Spleen (tissue), 7 donors: ENCODE results near the gene YARS1.

Experiments
- CTCF ChIP-seq, 11 experiments: fragments of 200-600 bp in 7 of 11; fragments of 450-650 bp in 4 of 11; sonication (generic) in 4 of 11; IDR thresholded peaks in 8 of 11; conservative IDR thresholded peaks in 3 of 11; 1 replicate in 7 of 11; 2 replicates in 4 of 11; pipeline versions ENCODE4 v1.4.0 to v1.8.0; 2016 to 2021; ENCODE audit warnings: antibody characterized with exemption in 11 of 11, inconsistent platforms in 4 of 11, mild to moderate bottlenecking in 1 of 11
- POLR2A ChIP-seq, 3 donors: fragments of 450-650 bp; IDR thresholded peaks; one replicate each; pipeline ENCODE4 v1.5.1; 2017; ENCODE audit warnings: antibody characterized with exemption in 3 of 3, mild to moderate bottlenecking in 1 of 3
- donor health status: DM: no; HTN: no; CAD: no; lungs with moderate emphysema.
- donor health status: DM: no; HTN: no; CAD: no.
- donor health status: DM: no; HTN: no; CAD: no.

- TF ChIP-seq CTCF (IDR thresholded peaks at IDR 0.05 in 8 of 11, conservative IDR thresholded peaks at IDR 0.05 in 3 of 11) (no peak), POLR2A (IDR thresholded peaks at IDR 0.05) (no peak)
Observed at GRCh38 chr1:32770741-32771548, 46.2 kb downstream of the YARS1 start.
